ENCODE measurements around the gene PLEKHO1.
A peak's percentile ranks its signal among the peaks of the same experiment; 100 is the strongest.

The PLEKHO1 gene

DNA sequence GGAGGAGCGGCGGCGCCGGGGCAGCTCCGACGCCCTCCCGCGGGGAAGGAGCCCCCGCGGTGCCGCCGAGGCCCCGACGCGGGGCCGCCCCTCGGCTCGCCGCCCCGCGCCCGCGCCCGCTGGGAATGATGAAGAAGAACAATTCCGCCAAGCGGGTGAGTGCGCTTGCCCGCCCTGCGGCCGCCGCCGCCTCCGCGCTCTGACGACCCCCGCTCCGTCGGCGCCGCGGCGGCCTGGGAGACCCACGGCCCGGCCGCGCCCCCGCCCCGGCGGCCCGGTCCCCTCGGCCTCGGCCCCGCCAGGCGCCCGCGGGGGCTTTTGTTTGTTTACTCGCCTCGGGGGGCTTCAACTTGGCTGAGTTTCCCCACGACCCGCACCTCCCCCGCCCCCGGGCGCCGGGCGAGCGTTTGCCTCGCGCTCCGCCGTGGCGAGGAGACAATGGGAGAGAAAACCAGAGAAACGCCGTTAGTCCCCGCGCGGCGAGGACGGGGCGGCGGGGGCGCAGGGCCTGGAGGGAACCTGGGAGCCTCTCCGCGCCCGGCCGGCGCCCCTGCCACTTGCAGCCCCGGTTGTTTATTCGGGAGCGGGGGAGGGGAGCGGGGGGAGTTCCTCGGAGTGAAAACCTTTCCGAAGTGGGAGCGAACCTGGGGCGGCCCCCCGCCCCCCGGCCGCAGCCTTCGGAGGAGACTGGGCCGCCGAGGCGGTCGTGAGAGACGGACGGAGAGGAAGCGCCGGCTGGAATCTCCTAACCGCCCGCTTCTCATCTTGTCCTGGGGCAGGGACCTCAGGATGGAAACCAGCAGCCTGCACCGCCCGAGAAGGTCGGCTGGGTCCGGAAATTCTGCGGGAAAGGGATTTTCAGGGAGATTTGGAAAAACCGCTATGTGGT is 661 bp downstream of the PLEKHO1 start:
- no peak for DNase-seq (ENCODE audit: low read depth in 3 of 3)

- DNase-seq (ENCODE audit: low read depth in 3 of 3): no peak
Measured at GRCh38 chr1:150151291-150152181, 1.8 kb downstream of the PLEKHO1 start.

- DNase-seq (ENCODE audit: low read depth in 3 of 3): no peak
Measured at GRCh38 chr1:150152182-150152536, 2.4 kb downstream of the PLEKHO1 start.

- no peak for DNase-seq (ENCODE audit: low read depth in 3 of 3)
Measured at GRCh38 chr1:150152772-150153456, 3.2 kb downstream of the PLEKHO1 start.

DNA sequence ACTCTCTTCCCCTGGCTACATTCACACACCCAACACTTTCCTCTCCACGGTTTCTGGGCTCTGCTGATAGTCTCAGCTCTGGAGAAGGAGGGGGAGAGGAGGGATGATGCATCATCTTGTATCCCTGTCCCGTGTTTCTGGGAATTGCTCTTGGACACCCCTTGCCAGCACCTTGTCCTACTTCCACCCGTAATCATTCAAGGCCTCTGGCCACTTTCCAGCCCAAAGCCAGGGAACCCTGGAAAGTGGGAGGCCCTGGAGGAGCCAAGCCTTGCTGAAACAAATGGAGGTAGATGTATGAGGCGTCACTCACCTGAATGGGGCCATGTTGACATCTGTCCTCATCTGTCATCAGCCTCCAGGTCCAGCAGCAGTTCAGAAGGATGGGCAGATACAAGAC is 4.4 kb downstream of the PLEKHO1 start:
- no peak for DNase-seq (ENCODE audit: low read depth in 3 of 3)

DNA sequence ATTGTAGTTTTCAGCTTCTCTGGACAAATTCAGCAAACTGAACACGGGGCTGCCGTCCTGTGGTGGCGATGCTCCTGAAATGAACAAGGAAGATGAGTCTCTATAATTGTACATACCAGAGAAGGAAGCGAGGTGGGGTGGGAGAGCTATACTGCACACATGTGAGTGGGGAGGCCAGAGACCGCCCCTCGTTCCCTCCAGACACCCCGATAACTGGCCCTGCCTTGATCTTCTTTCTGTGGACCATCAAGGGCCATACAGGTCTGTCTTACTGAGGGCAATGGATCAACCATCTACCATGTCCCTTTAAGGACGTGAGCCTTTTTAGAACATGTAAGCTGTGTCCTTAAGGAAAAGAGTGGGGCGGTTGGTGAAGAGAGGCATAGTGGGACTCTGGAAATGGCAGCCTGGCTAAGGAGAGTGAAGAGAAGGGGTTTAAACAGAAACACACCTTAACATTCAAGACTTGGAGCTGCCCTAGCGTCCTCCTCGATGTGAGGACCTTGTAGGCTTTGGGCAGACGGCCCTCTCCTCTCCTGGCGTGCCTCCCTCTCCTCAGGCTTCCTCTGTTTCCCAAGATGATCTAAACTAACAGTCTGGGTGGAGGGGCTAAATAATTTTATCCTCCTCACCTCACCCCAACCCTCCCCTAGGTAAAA is 5.8 kb downstream of the PLEKHO1 start:
- no peak for DNase-seq (ENCODE audit: low read depth in 3 of 3)

DNA sequence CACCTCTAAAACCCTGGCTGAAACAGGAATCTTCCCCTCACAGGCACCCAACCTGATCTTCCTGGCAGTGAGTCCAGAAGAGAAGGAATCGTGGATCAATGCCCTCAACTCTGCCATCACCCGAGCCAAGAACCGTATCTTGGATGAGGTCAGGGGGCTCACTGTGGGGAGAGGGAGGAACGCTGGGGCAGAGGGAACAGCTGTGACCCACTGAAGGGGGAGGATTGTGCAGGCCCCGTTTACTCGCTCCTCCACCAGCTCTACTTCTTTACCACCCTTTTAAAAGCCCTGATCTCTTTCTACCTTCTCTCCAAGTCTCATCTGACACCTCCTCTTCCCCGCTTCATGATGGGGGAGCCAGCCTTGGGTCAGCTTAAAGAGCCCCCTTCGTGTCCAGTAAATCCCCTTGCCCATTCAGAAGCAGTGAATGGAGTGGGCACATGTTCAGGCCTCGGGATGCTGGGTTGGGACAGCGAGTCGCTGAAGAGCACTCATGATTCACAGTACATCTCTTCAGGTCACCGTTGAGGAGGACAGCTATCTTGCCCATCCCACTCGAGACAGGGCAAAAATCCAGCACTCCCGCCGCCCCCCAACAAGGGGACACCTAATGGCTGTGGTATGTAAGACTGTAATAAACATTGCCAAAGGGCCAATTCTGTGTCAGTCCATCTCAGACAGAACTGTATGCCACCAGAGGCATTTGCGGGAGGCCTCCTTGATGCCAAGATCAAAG is 7.3 kb downstream of the PLEKHO1 start:
- no peak for DNase-seq (ENCODE audit: low read depth in 3 of 3)

DNA sequence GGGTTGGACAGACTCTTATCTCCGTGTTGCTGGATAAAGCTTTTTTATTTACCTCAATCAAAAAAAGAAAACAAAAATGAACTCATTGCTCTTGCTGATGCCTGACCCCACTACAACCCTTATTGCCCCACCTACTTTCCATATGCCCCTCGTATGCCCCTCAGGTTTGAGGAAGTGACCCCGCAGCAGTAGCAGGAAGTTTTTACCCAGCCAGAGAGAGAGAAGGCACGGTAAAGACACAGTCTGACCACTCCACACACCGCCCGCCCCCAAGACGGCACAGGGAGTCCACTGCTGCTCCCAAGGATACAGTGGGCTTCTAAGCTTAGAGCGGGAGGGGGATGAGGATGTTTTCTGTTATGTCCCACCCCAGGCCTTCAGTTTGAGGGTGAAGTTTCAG is 9.8 kb downstream of the PLEKHO1 start:
- DNase-seq (ENCODE audit: low read depth in 3 of 3): no peak

DNA sequence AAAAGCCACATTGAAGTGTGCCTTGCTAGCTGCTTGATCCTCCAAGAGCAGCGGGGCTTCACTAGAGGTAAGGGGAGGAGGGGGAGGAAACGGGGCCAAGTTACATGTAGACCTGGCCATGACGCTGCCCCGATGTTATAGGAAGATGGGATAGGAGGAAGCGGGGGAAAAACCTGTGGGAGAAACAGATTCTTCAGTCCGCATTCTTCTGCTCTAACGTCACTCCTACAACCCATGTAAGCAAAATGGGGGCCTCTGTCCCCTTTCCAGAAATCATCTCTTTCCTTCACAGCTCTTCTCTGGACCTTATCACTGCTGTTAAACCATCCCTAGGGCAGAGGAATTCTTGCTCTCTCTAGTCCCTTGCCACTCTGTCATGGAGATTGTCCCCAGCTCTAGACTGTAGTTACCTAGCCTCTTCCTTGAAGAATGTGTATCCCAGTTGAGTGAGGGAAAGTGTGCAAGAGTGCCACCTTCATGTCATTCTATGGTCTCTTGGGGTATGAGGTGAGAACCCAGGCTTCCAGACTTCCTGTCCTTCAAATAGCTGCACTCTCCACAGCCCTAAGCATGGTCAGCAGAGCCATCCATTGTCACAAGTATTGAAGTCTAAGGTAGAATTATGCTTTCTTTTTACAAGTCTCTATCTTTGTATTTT is 11.4 kb downstream of the PLEKHO1 start:
- no peak for DNase-seq (ENCODE audit: low read depth in 3 of 3)

DNA sequence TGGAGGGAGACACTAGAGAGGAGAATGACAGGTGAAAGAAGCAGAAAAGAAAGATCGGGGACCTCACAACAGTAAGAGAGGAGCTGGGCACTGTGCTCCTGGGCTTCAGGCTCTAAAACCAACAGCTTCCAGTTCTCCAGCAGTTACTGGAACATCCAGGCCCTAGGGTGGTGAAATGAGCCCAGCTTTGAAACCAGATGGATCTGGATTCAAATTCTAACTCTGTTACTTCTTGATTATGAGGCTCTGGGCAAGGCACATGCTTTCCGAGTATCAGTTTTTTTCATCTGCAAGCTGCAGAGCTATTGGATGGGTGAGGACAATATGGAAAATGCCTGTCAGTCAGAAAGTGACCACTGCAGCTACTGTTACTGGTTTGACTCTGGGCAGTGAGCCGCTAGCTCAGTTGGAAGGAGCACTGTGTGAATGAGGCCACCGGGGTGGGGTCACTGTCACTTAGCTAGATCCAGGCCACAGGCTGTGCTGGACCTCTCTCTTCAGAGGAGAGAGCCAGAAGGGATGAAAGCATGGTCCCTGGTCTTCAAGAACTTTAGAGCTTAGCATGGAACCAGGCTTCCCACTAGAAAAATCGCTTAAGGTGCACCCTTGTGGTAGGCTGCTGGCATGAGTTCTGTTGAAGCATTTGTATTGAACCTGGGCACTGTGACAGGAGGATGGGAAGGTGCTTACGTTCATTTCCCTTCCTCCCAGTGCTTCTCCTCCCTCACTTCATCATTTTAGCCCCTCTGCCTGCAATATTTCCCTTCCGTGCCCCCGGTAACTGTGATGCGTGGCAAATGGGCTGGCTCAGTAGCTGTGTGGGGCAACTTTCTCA is 12.2 kb downstream of the PLEKHO1 start:
- no peak for DNase-seq (ENCODE audit: low read depth in 3 of 3)

- no peak for DNase-seq (ENCODE audit: low read depth in 3 of 3)
Measured at GRCh38 chr1:150162582-150162861, 12.8 kb downstream of the PLEKHO1 start.

GRCh38 chr1:150162862-150163706 is 13.4 kb downstream of the PLEKHO1 start:
- DNase-seq (ENCODE audit: low read depth in 3 of 3): no peak

DNA sequence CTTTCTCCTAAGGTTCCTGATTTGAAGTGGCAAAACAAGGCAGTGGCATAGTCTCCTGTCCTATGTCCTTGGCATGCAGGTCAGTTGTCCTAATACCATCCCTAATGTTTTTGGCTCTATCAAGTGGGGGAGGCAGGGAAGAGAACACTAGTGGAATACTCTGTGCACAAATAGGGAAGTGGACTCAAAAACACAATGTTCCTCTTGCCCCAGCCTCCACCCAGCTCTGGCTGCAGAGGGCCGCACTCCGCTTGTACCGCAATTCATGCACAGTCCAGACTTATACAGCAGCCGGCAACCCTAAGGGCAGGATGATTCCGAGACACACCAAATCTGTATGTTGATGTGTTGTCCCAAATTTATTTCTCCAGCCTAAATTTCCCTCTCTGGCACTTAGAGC is 14.5 kb downstream of the PLEKHO1 start:
- no peak for DNase-seq (ENCODE audit: low read depth in 3 of 3)

GRCh38 chr1:150164779-150165178 is 15.1 kb downstream of the PLEKHO1 start:
- no peak for DNase-seq (ENCODE audit: low read depth in 3 of 3)

DNA sequence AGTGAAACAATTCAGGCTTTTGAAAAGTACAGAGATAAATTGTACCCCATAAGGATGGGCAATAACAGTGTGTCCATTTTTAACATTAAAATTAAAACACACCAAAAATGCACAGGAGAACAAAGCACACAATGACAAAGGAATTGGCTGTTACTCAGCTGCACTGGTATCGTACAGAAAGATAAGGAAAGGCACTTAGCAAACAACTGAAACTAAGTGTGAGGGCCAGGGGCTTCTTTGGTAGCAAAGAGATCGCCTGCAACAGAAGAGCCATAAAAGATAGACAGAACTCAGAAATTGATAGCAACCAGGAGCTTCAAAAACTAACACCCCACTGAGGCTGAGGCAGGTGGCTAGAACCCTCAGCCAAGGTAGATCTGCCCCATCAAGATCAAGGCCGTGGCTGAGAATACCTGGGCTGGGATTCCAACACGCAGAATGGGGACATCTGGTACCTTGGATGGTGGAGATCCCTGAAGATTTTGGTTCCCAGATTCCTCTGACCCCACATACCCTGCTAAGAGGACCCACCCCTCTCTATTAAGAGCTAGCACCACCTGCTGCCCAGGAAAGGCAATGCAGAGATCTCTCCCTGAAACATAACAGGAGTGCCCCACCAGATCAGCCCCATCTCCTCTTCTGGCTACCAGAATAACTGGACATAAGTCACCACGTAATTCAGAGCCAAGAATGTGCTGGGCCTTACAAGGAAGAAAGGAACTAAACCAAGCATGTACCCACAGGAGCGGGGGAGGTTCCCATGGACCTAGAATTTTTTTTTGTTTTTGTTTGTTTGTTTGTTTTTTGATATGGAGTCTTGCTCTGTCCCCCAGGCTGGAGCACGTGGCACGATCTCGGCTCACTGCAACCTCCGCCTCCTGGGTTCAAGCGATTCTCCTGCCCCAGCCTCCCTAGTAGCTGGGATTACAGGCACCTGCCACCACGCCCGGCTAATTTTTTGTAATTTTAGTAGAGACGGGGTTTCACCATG is 16.2 kb downstream of the PLEKHO1 start:
- DNase-seq (ENCODE audit: low read depth in 3 of 3): no peak

- DNase-seq (ENCODE audit: low read depth in 3 of 3): peak in 1 of 3 donors; percentile 35
Measured at GRCh38 chr1:150168960-150169601, 19.4 kb downstream of the PLEKHO1 start.

DNA sequence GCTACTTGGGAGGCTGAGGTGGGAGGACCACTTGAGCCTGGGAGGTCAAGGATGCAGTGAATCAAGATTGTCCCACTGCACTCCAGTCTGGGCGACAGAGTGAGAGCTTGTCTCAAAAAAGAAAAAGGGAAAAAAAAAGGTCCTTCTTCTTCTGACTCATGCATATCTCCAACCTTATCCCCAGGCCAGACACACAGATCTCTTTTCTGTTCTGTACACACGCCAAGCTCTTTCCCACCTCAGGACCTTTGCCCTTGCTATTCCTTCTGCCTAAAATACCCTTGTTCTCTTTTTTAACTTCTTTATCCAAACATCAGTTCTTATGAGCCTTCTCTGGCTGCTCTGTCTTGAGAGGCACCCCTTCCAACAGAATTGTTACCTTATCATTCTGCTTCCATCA is 22.1 kb downstream of the PLEKHO1 start:
- DNase-seq (ENCODE audit: low read depth in 3 of 3): no peak
